HEK293 (cell line): ENCODE measurements around the gene DGKQ.
A peak's percentile ranks its signal among the peaks of the same experiment; 100 is the strongest.
"Not testable (repeated sequence)": the region's sequence is repeated elsewhere in the genome, so short reads cannot be mapped to it uniquely, and the experiment has no call there.

Experiments used
- CTCF ChIA-PET: fragments of 350-600 bp; formaldehyde crosslinking; extraction: SDS; loops from one replicate; lab custom pipeline; 2021; ENCODE audit warnings: antibody characterized with exemption; lab: Yijun Ruan, JAX
- POLR2A ChIA-PET: fragments of 300-600 bp; formaldehyde crosslinking; extraction: SDS; loops from one replicate; lab custom pipeline; 2020; ENCODE audit warnings: antibody characterized with exemption, inconsistent platforms; lab: Yijun Ruan, JAX
- H3K27ac ChIP-seq: fragments of 200-500 bp; sonication (Bioruptor generic); 2 replicates; pipeline ENCODE4 v1.5.1; 2014; ENCODE audit warnings: low read depth, low read length, control low read depth, inconsistent platforms; ENCODE audit errors: extremely low read depth
- H3K36me3 ChIP-seq, 2 experiments: fragments of 200-500 bp in 1 of 2; sonication (Bioruptor generic) in 1 of 2; 1 replicate in 1 of 2; 2 replicates in 1 of 2; pipeline ENCODE4 v1.5.1; 2014 to 2017; ENCODE audit warnings: inconsistent platforms in 2 of 2, low read length in 2 of 2; ENCODE audit not compliant: control insufficient read depth in 2 of 2, insufficient read depth in 1 of 2
- H3K4me1 ChIP-seq: fragments of 200-500 bp; sonication (Bioruptor generic); 2 replicates; pipeline ENCODE4 v1.5.1; 2014; ENCODE audit warnings: mild to moderate bottlenecking, low read length, inconsistent platforms; ENCODE audit not compliant: control insufficient read depth, insufficient read depth
- H3K4me3 ChIP-seq: 2 replicates; pipeline ENCODE4 v1.5.1; 2011; ENCODE audit warnings: low read depth, mild to moderate bottlenecking, control low read depth, low read length, moderate library complexity
- H3K9me3 ChIP-seq: fragments of 200-500 bp; sonication (Bioruptor generic); 2 replicates; pipeline ENCODE4 v1.5.1; 2014; ENCODE audit warnings: low read depth, low read length, inconsistent platforms; ENCODE audit not compliant: control insufficient read depth, insufficient read depth
- MYNN ChIP-seq: fragments of 450-650 bp; formaldehyde crosslinking; IDR thresholded peaks from 2 replicates; pipeline ENCODE4 v1.5.1; 2016; ENCODE audit warnings: missing biosample characterization, missing genetic modification characterization, borderline replicate concordance
- RBAK ChIP-seq: fragments of 450-650 bp; formaldehyde crosslinking; IDR thresholded peaks from 2 replicates; pipeline ENCODE4 v1.5.1; 2016; ENCODE audit warnings: missing biosample characterization, missing genetic modification characterization
- ZBTB17 ChIP-seq: fragments of 450-650 bp; formaldehyde crosslinking; IDR thresholded peaks from 2 replicates; pipeline ENCODE4 v1.5.1; 2016; ENCODE audit warnings: missing biosample characterization, missing genetic modification characterization
- ZIC2 ChIP-seq: fragments of 450-650 bp; formaldehyde crosslinking; IDR thresholded peaks from 2 replicates; pipeline ENCODE4 v1.5.1; 2016; ENCODE audit warnings: missing biosample characterization, missing genetic modification characterization
- ZNF132 ChIP-seq: fragments of 450-650 bp; formaldehyde crosslinking; IDR thresholded peaks from 2 replicates; pipeline ENCODE4 v1.5.1; 2017; ENCODE audit warnings: missing biosample characterization, missing genetic modification characterization, borderline replicate concordance
- ZNF521 ChIP-seq: fragments of 450-650 bp; formaldehyde crosslinking; IDR thresholded peaks from 2 replicates; pipeline ENCODE4 v1.5.1; 2017; ENCODE audit warnings: missing biosample characterization, mild to moderate bottlenecking, missing genetic modification characterization
- ZNF623 ChIP-seq: fragments of 450-650 bp; formaldehyde crosslinking; IDR thresholded peaks from 2 replicates; pipeline ENCODE4 v1.5.1; 2016; ENCODE audit warnings: missing biosample characterization, missing genetic modification characterization
- TF ChIP-seq, protein P1 (sequence below): fragments of 450-650 bp; formaldehyde crosslinking; conservative IDR thresholded peaks from 2 replicates; pipeline ENCODE4 v1.5.1; 2016; ENCODE audit warnings: low read depth, missing biosample characterization, missing genetic modification characterization
- TF ChIP-seq, protein P2 (sequence below): fragments of 450-650 bp; formaldehyde crosslinking; IDR thresholded peaks from 2 replicates; pipeline ENCODE4 v1.5.1; 2016; ENCODE audit warnings: missing biosample characterization, missing genetic modification characterization, low read depth
- TF ChIP-seq, protein P3 (sequence below): fragments of 450-650 bp; formaldehyde crosslinking; IDR thresholded peaks from 2 replicates; pipeline ENCODE4 v1.5.1; 2016; ENCODE audit warnings: missing biosample characterization, missing genetic modification characterization
- TF ChIP-seq, protein P4 (sequence below): fragments of 450-650 bp; formaldehyde crosslinking; IDR thresholded peaks from 2 replicates; pipeline ENCODE4 v1.5.1; 2016; ENCODE audit warnings: missing biosample characterization, missing genetic modification characterization, low read depth
- TF ChIP-seq, protein P5 (sequence below): fragments of 450-650 bp; formaldehyde crosslinking; IDR thresholded peaks from 2 replicates; pipeline ENCODE4 v1.5.1; 2016; ENCODE audit warnings: missing biosample characterization, missing genetic modification characterization

DGKQ gene

DNA sequence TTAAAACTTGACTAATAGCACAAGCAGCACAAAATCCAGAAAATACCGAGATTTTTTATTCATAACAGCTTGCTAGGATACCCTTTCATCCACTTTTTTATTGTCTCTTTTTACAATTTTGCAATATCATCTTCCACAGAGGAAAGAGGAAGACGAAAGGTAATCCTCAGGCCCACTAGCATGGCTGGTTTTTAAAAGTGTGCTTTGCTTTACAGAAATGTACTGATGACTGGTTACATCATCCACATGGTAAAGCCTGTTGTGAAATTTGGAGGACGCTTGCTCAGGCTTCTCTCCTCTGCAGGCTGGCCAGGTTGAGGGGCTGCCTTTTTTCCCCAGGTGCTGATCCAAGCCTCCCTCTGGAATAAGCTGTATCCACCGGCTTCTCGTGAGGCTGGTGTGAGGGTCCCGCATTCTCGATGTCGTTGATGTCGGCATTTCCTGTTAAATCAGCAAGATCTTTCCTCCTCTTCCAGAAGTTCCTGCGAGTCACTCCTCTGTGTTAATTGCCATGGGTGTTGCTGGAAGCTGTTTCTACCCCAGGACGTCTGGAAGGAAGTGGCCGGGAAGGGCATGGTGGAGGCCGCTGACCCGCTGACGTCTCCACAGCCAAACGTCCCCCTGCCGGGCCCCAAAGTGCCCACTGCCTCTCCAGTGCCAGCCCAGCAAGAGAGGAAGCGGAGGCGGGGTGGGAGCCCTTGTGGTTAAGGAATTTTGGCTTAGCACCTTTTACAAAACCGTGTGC lies 5.8 kb upstream of the DGKQ start:
- TF ChIP-seq ZIC2 (tag by site-specific recombination) (peak; percentile 38), ZNF521 (tag by site-specific recombination) (no peak), ZBTB17 (tag by site-specific recombination) (peak; percentile 29; the same call in 1 of the 2 replicates)
- TF ChIP-seq, protein P1, sequence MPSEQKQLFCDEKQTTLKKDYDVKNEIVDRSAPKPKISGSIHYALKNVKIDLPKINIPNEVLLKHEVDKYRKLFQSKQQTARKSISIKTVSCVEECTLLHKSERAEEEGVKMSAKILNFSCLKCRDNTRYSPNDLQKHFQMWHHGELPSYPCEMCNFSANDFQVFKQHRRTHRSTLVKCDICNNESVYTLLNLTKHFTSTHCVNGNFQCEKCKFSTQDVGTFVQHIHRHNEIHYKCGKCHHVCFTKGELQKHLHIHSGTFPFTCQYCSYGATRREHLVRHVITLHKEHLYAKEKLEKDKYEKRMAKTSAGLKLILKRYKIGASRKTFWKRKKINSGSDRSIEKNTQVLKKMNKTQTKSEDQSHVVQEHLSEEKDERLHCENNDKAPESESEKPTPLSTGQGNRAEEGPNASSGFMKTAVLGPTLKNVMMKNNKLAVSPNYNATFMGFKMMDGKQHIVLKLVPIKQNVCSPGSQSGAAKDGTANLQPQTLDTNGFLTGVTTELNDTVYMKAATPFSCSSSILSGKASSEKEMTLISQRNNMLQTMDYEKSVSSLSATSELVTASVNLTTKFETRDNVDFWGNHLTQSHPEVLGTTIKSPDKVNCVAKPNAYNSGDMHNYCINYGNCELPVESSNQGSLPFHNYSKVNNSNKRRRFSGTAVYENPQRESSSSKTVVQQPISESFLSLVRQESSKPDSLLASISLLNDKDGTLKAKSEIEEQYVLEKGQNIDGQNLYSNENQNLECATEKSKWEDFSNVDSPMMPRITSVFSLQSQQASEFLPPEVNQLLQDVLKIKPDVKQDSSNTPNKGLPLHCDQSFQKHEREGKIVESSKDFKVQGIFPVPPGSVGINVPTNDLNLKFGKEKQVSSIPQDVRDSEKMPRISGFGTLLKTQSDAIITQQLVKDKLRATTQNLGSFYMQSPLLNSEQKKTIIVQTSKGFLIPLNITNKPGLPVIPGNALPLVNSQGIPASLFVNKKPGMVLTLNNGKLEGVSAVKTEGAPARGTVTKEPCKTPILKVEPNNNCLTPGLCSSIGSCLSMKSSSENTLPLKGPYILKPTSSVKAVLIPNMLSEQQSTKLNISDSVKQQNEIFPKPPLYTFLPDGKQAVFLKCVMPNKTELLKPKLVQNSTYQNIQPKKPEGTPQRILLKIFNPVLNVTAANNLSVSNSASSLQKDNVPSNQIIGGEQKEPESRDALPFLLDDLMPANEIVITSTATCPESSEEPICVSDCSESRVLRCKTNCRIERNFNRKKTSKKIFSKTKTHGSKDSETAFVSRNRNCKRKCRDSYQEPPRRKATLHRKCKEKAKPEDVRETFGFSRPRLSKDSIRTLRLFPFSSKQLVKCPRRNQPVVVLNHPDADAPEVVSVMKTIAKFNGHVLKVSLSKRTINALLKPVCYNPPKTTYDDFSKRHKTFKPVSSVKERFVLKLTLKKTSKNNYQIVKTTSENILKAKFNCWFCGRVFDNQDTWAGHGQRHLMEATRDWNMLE (tag by site-specific recombination), result no peak
- TF ChIP-seq, protein P2, sequence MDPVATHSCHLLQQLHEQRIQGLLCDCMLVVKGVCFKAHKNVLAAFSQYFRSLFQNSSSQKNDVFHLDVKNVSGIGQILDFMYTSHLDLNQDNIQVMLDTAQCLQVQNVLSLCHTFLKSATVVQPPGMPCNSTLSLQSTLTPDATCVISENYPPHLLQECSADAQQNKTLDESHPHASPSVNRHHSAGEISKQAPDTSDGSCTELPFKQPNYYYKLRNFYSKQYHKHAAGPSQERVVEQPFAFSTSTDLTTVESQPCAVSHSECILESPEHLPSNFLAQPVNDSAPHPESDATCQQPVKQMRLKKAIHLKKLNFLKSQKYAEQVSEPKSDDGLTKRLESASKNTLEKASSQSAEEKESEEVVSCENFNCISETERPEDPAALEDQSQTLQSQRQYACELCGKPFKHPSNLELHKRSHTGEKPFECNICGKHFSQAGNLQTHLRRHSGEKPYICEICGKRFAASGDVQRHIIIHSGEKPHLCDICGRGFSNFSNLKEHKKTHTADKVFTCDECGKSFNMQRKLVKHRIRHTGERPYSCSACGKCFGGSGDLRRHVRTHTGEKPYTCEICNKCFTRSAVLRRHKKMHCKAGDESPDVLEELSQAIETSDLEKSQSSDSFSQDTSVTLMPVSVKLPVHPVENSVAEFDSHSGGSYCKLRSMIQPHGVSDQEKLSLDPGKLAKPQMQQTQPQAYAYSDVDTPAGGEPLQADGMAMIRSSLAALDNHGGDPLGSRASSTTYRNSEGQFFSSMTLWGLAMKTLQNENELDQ (tag by site-specific recombination), result no peak
- TF ChIP-seq, protein P3, sequence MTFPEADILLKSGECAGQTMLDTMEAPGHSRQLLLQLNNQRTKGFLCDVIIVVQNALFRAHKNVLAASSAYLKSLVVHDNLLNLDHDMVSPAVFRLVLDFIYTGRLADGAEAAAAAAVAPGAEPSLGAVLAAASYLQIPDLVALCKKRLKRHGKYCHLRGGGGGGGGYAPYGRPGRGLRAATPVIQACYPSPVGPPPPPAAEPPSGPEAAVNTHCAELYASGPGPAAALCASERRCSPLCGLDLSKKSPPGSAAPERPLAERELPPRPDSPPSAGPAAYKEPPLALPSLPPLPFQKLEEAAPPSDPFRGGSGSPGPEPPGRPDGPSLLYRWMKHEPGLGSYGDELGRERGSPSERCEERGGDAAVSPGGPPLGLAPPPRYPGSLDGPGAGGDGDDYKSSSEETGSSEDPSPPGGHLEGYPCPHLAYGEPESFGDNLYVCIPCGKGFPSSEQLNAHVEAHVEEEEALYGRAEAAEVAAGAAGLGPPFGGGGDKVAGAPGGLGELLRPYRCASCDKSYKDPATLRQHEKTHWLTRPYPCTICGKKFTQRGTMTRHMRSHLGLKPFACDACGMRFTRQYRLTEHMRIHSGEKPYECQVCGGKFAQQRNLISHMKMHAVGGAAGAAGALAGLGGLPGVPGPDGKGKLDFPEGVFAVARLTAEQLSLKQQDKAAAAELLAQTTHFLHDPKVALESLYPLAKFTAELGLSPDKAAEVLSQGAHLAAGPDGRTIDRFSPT (tag by site-specific recombination), result no peak
- TF ChIP-seq, protein P4, sequence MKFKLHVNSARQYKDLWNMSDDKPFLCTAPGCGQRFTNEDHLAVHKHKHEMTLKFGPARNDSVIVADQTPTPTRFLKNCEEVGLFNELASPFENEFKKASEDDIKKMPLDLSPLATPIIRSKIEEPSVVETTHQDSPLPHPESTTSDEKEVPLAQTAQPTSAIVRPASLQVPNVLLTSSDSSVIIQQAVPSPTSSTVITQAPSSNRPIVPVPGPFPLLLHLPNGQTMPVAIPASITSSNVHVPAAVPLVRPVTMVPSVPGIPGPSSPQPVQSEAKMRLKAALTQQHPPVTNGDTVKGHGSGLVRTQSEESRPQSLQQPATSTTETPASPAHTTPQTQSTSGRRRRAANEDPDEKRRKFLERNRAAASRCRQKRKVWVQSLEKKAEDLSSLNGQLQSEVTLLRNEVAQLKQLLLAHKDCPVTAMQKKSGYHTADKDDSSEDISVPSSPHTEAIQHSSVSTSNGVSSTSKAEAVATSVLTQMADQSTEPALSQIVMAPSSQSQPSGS (tag by site-specific recombination), result peak; percentile 51; the same call in 1 of the 2 replicates
- ChIA-PET CTCF (interaction anchor here (0.6 kb wide), 1 partner anchor 370 kb away, joined by 3 read pairs; no protein-coding TSS in a partner anchor), POLR2A (no interaction called here)
- Histone ChIP-seq H3K36me3 (no peaks in the 10 kb centered on the region), H3K4me1 (no peaks in the 10 kb centered on the region), H3K4me3 (no peak overlapping the region), H3K9me3 (no peaks in the 10 kb centered on the region), H3K27ac (no peak overlapping the region)

DNA sequence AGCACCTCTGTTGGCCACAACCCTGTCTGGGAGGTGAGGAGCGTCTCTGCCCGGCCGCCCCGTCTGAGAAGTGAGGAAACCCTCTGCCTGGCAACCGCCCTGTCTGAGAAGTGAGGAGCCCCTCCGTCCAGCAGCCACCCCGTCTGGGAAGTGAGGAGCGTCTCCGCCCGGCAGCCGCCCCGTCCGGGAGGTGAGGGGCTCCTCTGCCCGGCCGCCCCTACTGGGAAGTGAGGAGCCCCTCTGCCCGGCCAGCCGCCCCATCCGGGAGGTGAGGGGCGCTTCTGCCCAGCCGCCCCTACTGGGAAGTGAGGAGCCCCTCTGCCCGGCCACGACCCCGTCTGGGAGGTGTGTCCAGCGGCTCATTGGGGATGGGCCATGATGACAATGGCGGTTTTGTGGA lies 2.6 kb upstream of the DGKQ start:
- H3K4me3 ChIP-seq, H3K36me3 ChIP-seq, H3K9me3 ChIP-seq, H3K27ac ChIP-seq, CTCF ChIA-PET, H3K4me1 ChIP-seq, POLR2A ChIA-PET: not testable (repeated sequence)

DNA sequence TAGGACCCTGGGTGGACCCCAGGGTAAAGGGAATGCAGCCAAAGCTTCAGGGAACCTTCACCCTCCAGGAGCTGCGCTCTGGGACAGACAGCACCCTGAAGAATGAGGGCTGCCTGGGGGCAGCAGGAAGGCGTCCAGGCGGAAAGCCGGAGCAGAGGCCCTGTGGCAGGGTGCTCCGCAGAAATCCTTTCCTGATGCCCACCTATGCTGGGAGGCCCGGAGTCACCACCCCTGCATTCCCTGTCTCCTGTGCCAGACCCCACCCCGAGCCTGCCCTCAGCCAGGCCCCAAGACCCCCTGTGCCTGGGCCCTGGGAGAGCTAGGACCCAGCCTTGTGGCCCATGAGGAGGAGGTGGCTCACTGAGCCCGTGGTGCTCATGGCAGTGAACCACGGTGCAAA lies 1.3 kb upstream of the DGKQ start:
- H3K9me3 ChIP-seq, result no peaks in the 10 kb centered on the region
- POLR2A ChIA-PET, result no interaction called here
- H3K36me3 ChIP-seq, result no peaks in the 10 kb centered on the region
- CTCF ChIA-PET, result interaction anchor here (1.2 kb wide), 1 partner anchor 13 kb away, joined by 5 read pairs; the partner anchor contains the start of gene IDUA
- H3K4me1 ChIP-seq, result no peaks in the 10 kb centered on the region
- no peak overlapping the region for H3K27ac ChIP-seq
- H3K4me3 ChIP-seq, result no peak overlapping the region
- TF ChIP-seq ZNF623 (tag by site-specific recombination) (no peak), MYNN (tag by site-specific recombination) (no peak), RBAK (tag by site-specific recombination) (no peak), ZNF132 (tag by site-specific recombination) (no peak)
- TF ChIP-seq, protein P5, sequence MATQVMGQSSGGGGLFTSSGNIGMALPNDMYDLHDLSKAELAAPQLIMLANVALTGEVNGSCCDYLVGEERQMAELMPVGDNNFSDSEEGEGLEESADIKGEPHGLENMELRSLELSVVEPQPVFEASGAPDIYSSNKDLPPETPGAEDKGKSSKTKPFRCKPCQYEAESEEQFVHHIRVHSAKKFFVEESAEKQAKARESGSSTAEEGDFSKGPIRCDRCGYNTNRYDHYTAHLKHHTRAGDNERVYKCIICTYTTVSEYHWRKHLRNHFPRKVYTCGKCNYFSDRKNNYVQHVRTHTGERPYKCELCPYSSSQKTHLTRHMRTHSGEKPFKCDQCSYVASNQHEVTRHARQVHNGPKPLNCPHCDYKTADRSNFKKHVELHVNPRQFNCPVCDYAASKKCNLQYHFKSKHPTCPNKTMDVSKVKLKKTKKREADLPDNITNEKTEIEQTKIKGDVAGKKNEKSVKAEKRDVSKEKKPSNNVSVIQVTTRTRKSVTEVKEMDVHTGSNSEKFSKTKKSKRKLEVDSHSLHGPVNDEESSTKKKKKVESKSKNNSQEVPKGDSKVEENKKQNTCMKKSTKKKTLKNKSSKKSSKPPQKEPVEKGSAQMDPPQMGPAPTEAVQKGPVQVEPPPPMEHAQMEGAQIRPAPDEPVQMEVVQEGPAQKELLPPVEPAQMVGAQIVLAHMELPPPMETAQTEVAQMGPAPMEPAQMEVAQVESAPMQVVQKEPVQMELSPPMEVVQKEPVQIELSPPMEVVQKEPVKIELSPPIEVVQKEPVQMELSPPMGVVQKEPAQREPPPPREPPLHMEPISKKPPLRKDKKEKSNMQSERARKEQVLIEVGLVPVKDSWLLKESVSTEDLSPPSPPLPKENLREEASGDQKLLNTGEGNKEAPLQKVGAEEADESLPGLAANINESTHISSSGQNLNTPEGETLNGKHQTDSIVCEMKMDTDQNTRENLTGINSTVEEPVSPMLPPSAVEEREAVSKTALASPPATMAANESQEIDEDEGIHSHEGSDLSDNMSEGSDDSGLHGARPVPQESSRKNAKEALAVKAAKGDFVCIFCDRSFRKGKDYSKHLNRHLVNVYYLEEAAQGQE, result no peak
- TF ChIP-seq, all 188 proteins: peak for 0
